HG03521 (cell line): ENCODE results near the gene ILDR2.
"Not testable (repeated sequence)": the region's sequence is repeated elsewhere in the genome, so short reads cannot be mapped to it uniquely, and the experiment has no call there.

Source experiments
- ATAC-seq: cut with Tn5 transposase; IDR thresholded peaks from one replicate; pipeline ENCODE4 v1.9.1; 2021; ENCODE audit warnings: mild to moderate bottlenecking, moderate library complexity; ENCODE audit not compliant: unreplicated experiment

The ILDR2 gene

GRCh38 chr1:166895766-166896165 is 79.6 kb downstream of the ILDR2 start:
- no peak for ATAC-seq

GRCh38 chr1:166889776-166890175 is 85.6 kb downstream of the ILDR2 start:
- no peak for ATAC-seq

- ATAC-seq: no peak
Measured at GRCh38 chr1:166888373-166889111, 86.8 kb downstream of the ILDR2 start.

GRCh38 chr1:166884971-166885370 is 90.4 kb downstream of the ILDR2 start:
- ATAC-seq: no peak

GRCh38 chr1:166884040-166884642 is 91.2 kb downstream of the ILDR2 start:
- peak; percentile 69 for ATAC-seq

GRCh38 chr1:166882893-166883292 is 92.4 kb downstream of the ILDR2 start:
- ATAC-seq: no peak

- ATAC-seq: not testable (repeated sequence)
Measured at GRCh38 chr1:166878173-166878917, 97.0 kb downstream of the ILDR2 start.

GRCh38 chr1:166876540-166876838 is 98.9 kb downstream of the ILDR2 start:
- peak; percentile 0 for ATAC-seq

GRCh38 chr1:166875734-166876539 is 99.4 kb downstream of the ILDR2 start, which contains the start of gene TADA1:
Gene TADA1, minus strand, starts transcription at chr1:166876264. Its CDS starts 31 bp downstream, at chr1:166876233.
- peak; percentile 87 for ATAC-seq

- no peak for ATAC-seq
Measured at GRCh38 chr1:166875302-166875733, 100.0 kb downstream of the ILDR2 start.

GRCh38 chr1:166874464-166874863 is 100.9 kb downstream of the ILDR2 start:
- no peak for ATAC-seq

GRCh38 chr1:166870584-166870983 is 104.8 kb downstream of the ILDR2 start:
- ATAC-seq: no peak

GRCh38 chr1:166869318-166870099 is 105.8 kb downstream of the ILDR2 start:
- ATAC-seq: no peak

- ATAC-seq: no peak
Measured at GRCh38 chr1:166868639-166869038, 106.7 kb downstream of the ILDR2 start.

- ATAC-seq: no peak
Measured at GRCh38 chr1:166865926-166866325, 109.4 kb downstream of the ILDR2 start.

GRCh38 chr1:166859597-166859996 is 115.7 kb downstream of the ILDR2 start:
- ATAC-seq: no peak

- no peak for ATAC-seq
Measured at GRCh38 chr1:166858726-166859419, 116.5 kb downstream of the ILDR2 start.
